Spinal cord (tissue), 10 donors: ENCODE data around the gene CADM1. TPM values are rescaled to one million over a fixed set of nuclear protein-coding genes. Genes with fewer than 3 reads are reported as not detected.

Experiments used
- DNase-seq, 6 donors: peaks; one replicate each; pipeline versions ENCODE4 v3.0.0 to v3.0.0-alpha.2; 2013 to 2015; ENCODE audit warnings: low spot score in 6 of 6, low read depth in 4 of 6
- H3K27ac ChIP-seq: one replicate; pipeline ENCODE4 v1.5.1; 2013; ENCODE audit warnings: low read depth, low read length, control low read depth
- H3K27me3 ChIP-seq: one replicate; pipeline ENCODE4 v1.6.1; 2013; ENCODE audit warnings: low read length; ENCODE audit not compliant: control insufficient read depth, insufficient read depth
- H3K36me3 ChIP-seq: one replicate; pipeline ENCODE4 v1.6.1; 2013; ENCODE audit warnings: low read length; ENCODE audit not compliant: control insufficient read depth, insufficient read depth
- H3K4me1 ChIP-seq: one replicate; pipeline ENCODE4 v1.6.1; 2013; ENCODE audit warnings: low read length; ENCODE audit not compliant: control insufficient read depth, insufficient read depth
- H3K4me3 ChIP-seq: one replicate; pipeline ENCODE4 v1.5.1; 2013; ENCODE audit warnings: low read depth, low read length, control low read depth
- H3K9me3 ChIP-seq: one replicate; pipeline ENCODE4 v1.6.1; 2013; ENCODE audit warnings: low read length; ENCODE audit not compliant: control insufficient read depth, insufficient read depth
- WGBS: methylation state at CpG from one replicate; pipeline ENCODE4 v1.1.5; 2013; ENCODE audit warnings: missing lambda C conversion rate; ENCODE audit not compliant: insufficient coverage; 5-methylcytosine and 5-hydroxymethylcytosine counted together
- polyA plus RNA-seq, 2 donors: library from polyadenylated mRNA; unstranded; fragments of 120-200 nt; gene quantifications; one replicate each; pipeline ENCODE4 v1.2.1, GENCODE V29; 2013; ENCODE audit not compliant: insufficient read length in 2 of 2
- total RNA-seq, 2 donors: library from RNA; depleted of rRNA in 1 of 2; stranded (reverse); fragments of 120-200 nt in 1 of 2; fragments of >200 nt in 1 of 2; gene quantifications; one replicate each; pipeline versions ENCODE4 v1.2.3 to v1.2.4, GENCODE V29; 2013 to 2014
- donor health status: healthy.

The CADM1 gene
- total and polyA plus RNA-seq, 4 donors: 106 to 180 (median 132) TPM

GRCh38 chr11:115183830-115184229 lies 320.4 kb downstream of the CADM1 start:
- H3K9me3 ChIP-seq: no peaks in the 10 kb centered on the region
- DNase-seq: no peak
- 83% methylated on average over 4 of the region's 6 CpGs for WGBS
- no peak overlapping the region for H3K27ac ChIP-seq
- no peaks in the 10 kb centered on the region for H3K36me3 ChIP-seq
- H3K4me3 ChIP-seq: no peak overlapping the region
- no peaks in the 10 kb centered on the region for H3K27me3 ChIP-seq
- peaks cover 16% of the 10 kb centered on the region for H3K4me1 ChIP-seq

GRCh38 chr11:115183136-115183535 lies 321.1 kb downstream of the CADM1 start:
- H3K27me3 ChIP-seq: no peaks in the 10 kb centered on the region
- peak in 1 of 6 donors; percentile 63 for DNase-seq
- H3K4me1 ChIP-seq: peaks cover 18% of the 10 kb centered on the region
- no peaks in the 10 kb centered on the region for H3K9me3 ChIP-seq
- H3K36me3 ChIP-seq: no peaks in the 10 kb centered on the region
- H3K27ac ChIP-seq: no peak overlapping the region
- H3K4me3 ChIP-seq: no peak overlapping the region
- 54% methylated on average over 4 of the region's 4 CpGs for WGBS

GRCh38 chr11:115182282-115182955 lies 321.8 kb downstream of the CADM1 start:
- no peak overlapping the region for H3K4me3 ChIP-seq
- H3K27me3 ChIP-seq: no peaks in the 10 kb centered on the region
- no peak overlapping the region for H3K27ac ChIP-seq
- DNase-seq: peak in 1 of 6 donors; percentile 44
- 49% methylated on average over 7 of the region's 7 CpGs for WGBS
- H3K36me3 ChIP-seq: no peaks in the 10 kb centered on the region
- peaks cover 18% of the 10 kb centered on the region for H3K4me1 ChIP-seq
- H3K9me3 ChIP-seq: no peaks in the 10 kb centered on the region

- 68% methylated on average over 7 of the region's 12 CpGs for WGBS
- no peak for DNase-seq
- peaks cover 18% of the 10 kb centered on the region for H3K4me1 ChIP-seq
Observed at GRCh38 chr11:115181538-115181937, 322.7 kb downstream of the CADM1 start.

GRCh38 chr11:115180272-115180671 lies 323.9 kb downstream of the CADM1 start:
- Histone ChIP-seq H3K9me3 (no peaks in the 10 kb centered on the region), H3K4me1 (peaks cover 18% of the 10 kb centered on the region), H3K27ac (no peak overlapping the region), H3K4me3 (no peak overlapping the region), H3K36me3 (no peaks in the 10 kb centered on the region), H3K27me3 (no peaks in the 10 kb centered on the region)
- WGBS: 25% methylated on average over 4 of the region's 7 CpGs
- peak in 2 of 6 donors; percentile 53 to 54 for DNase-seq

More at GRCh38 chr11:115181538-115181937, 322.7 kb downstream of the CADM1 start:
- no peaks in the 10 kb centered on the region for H3K36me3 ChIP-seq
- no peaks in the 10 kb centered on the region for H3K27me3 ChIP-seq
- H3K9me3 ChIP-seq: no peaks in the 10 kb centered on the region
- H3K27ac ChIP-seq: no peak overlapping the region
- no peak overlapping the region for H3K4me3 ChIP-seq

- no peaks in the 10 kb centered on the region for H3K36me3 ChIP-seq
- peak in 1 of 6 donors; percentile 79 for DNase-seq
Observed at GRCh38 chr11:115179636-115180035, 324.6 kb downstream of the CADM1 start.

GRCh38 chr11:115178705-115179104 lies 325.5 kb downstream of the CADM1 start:
- no peaks in the 10 kb centered on the region for H3K9me3 ChIP-seq
- H3K4me3 ChIP-seq: no peak overlapping the region
- H3K36me3 ChIP-seq: no peaks in the 10 kb centered on the region
- H3K27me3 ChIP-seq: no peaks in the 10 kb centered on the region
- DNase-seq: no peak
- 77% methylated on average over 14 of the region's 14 CpGs for WGBS
- H3K4me1 ChIP-seq: peaks cover 18% of the 10 kb centered on the region
- no peak overlapping the region for H3K27ac ChIP-seq

More at GRCh38 chr11:115179636-115180035, 324.6 kb downstream of the CADM1 start:
- Histone ChIP-seq H3K4me3 (no peak overlapping the region), H3K27ac (no peak overlapping the region), H3K9me3 (no peaks in the 10 kb centered on the region), H3K4me1 (peaks cover 18% of the 10 kb centered on the region), H3K27me3 (no peaks in the 10 kb centered on the region)
- no CpG with 5 or more reads among the region's 3 CpGs for WGBS

GRCh38 chr11:115173136-115173535 lies 331.1 kb downstream of the CADM1 start:
- H3K27me3 ChIP-seq: no peaks in the 10 kb centered on the region
- H3K36me3 ChIP-seq: peaks cover 11% of the 10 kb centered on the region
- no peak overlapping the region for H3K27ac ChIP-seq
- H3K9me3 ChIP-seq: no peaks in the 10 kb centered on the region
- no peak overlapping the region for H3K4me3 ChIP-seq
- peaks cover 11% of the 10 kb centered on the region for H3K4me1 ChIP-seq
- no peak for DNase-seq
- WGBS: 91% methylated on average over 16 of the region's 19 CpGs

- Histone ChIP-seq H3K9me3 (no peaks in the 10 kb centered on the region), H3K27me3 (no peaks in the 10 kb centered on the region), H3K4me1 (peaks cover 25% of the 10 kb centered on the region), H3K36me3 (peaks cover 11% of the 10 kb centered on the region), H3K27ac (no peak overlapping the region), H3K4me3 (no peak overlapping the region)
- 65% methylated on average over 4 of the region's 8 CpGs for WGBS
- peak in 2 of 6 donors; percentile 77 to 89 for DNase-seq
Observed at GRCh38 chr11:115170133-115170815, 333.9 kb downstream of the CADM1 start.

- peaks cover 25% of the 10 kb centered on the region for H3K4me1 ChIP-seq
- H3K4me3 ChIP-seq: no peak overlapping the region
- no peak overlapping the region for H3K27ac ChIP-seq
- WGBS: 52% methylated on average over 3 of the region's 4 CpGs
- no peaks in the 10 kb centered on the region for H3K27me3 ChIP-seq
- no peaks in the 10 kb centered on the region for H3K9me3 ChIP-seq
- peak in 1 of 6 donors; percentile 82 for DNase-seq
- peaks cover 11% of the 10 kb centered on the region for H3K36me3 ChIP-seq
Observed at GRCh38 chr11:115169251-115169650, 335.0 kb downstream of the CADM1 start.
